T-cell (primary cell): Measurements from ENCODE around the gene IKZF3. TPM values are rescaled to one million over a fixed set of nuclear protein-coding genes. Genes with fewer than 3 reads are reported as not detected.

Experiments used
- ATAC-seq, 4 experiments: fragments of 200-7000 bp in 3 of 4; fragments of 150-1000 bp in 1 of 4; cut with Tn5 transposase; replicated peaks in 1 of 4; 1 replicate in 3 of 4; 2 replicates in 1 of 4; pipeline ENCODE4 v1.10.0; 2021; ENCODE audit warnings: moderate library complexity in 3 of 4, mild to moderate bottlenecking in 2 of 4, moderate number of reproducible peaks in 1 of 4
- CTCF ChIA-PET, 2 donors: fragments of 300-600 bp; sonication (Branson Sonifier 250); formaldehyde crosslinking; loops; one replicate each; lab custom pipeline; 2022; ENCODE audit warnings: antibody characterized with exemption in 2 of 2; lab: Charles Lee
- POLR2A ChIA-PET, 2 donors: fragments of 300-600 bp; sonication (Branson Sonifier 250); formaldehyde crosslinking; loops; one replicate each; lab custom pipeline; 2022; ENCODE audit warnings: antibody characterized with exemption in 2 of 2; lab: Charles Lee
- DNase-seq, 35 experiments: peaks; one replicate each; pipeline versions ENCODE4 v3.0.0 to v3.0.0-alpha.2; 2013 to 2023
- H3K27ac ChIP-seq: one replicate; pipeline ENCODE4 v1.5.1; 2013; ENCODE audit warnings: low read length
- H3K27me3 ChIP-seq, 2 experiments: replicated peaks in 1 of 2; 1 replicate in 1 of 2; 2 replicates in 1 of 2; pipeline versions ENCODE4 v1.6.1 to v1.7.0; 2013; ENCODE audit warnings: low read length in 1 of 2, mixed read lengths in 1 of 2; ENCODE audit not compliant: control insufficient read depth in 2 of 2, insufficient read depth in 2 of 2; ENCODE audit errors: extremely low read depth in 1 of 2
- H3K36me3 ChIP-seq, 2 donors: 1 replicate in 1 of 2; 2 replicates in 1 of 2; pipeline versions ENCODE4 v1.6.1 to v1.7.0; 2013; ENCODE audit warnings: low read length in 1 of 2; ENCODE audit not compliant: control insufficient read depth in 2 of 2, insufficient read depth in 1 of 2; ENCODE audit errors: extremely low read depth in 1 of 2
- H3K4me1 ChIP-seq, 2 experiments: 1 replicate in 1 of 2; 2 replicates in 1 of 2; pipeline versions ENCODE4 v1.6.1 to v1.7.0; 2013; ENCODE audit warnings: low read length in 2 of 2, mixed read lengths in 1 of 2; ENCODE audit not compliant: insufficient read depth in 2 of 2, control insufficient read depth in 1 of 2; ENCODE audit errors: extremely low read depth in 1 of 2
- H3K4me3 ChIP-seq, 2 donors: 1 replicate in 1 of 2; 2 replicates in 1 of 2; pipeline versions ENCODE4 v1.5.1 to v1.7.0; 2013; ENCODE audit warnings: mild to moderate bottlenecking in 2 of 2, low read length in 1 of 2, moderate library complexity in 1 of 2; ENCODE audit not compliant: control insufficient read depth in 1 of 2; ENCODE audit errors: extremely low read depth in 1 of 2
- H3K9me3 ChIP-seq: 2 replicates; pipeline ENCODE4 v1.7.0; 2013
- H3K27ac Mint-ChIP-seq, 2 donors: one replicate each; pipeline ENCODE4 v1.8.0; 2020 to 2021; ENCODE audit warnings: mild to moderate bottlenecking in 2 of 2, mixed read lengths in 2 of 2
- H3K27me3 Mint-ChIP-seq, 2 donors: one replicate each; pipeline ENCODE4 v1.8.0; 2021 to 2022; ENCODE audit warnings: mixed read lengths in 2 of 2
- H3K36me3 Mint-ChIP-seq: one replicate; pipeline ENCODE4 v1.8.0; 2021; ENCODE audit warnings: mixed read lengths
- H3K4me1 Mint-ChIP-seq, 3 donors: one replicate each; pipeline ENCODE4 v1.8.0; 2020 to 2022; ENCODE audit warnings: mixed read lengths in 3 of 3, mild to moderate bottlenecking in 1 of 3
- H3K4me3 Mint-ChIP-seq, 3 donors: one replicate each; pipeline ENCODE4 v1.8.0; 2020 to 2022; ENCODE audit warnings: mild to moderate bottlenecking in 3 of 3, mixed read lengths in 3 of 3, moderate library complexity in 3 of 3
- H3K9me3 Mint-ChIP-seq, 3 donors: one replicate each; pipeline ENCODE4 v1.8.0; 2020 to 2022; ENCODE audit warnings: mixed read lengths in 3 of 3
- WGBS: methylation state at CpG from one replicate; pipeline ENCODE4 v1.1.5; 2013; ENCODE audit warnings: missing lambda C conversion rate; ENCODE audit not compliant: insufficient coverage; 5-methylcytosine and 5-hydroxymethylcytosine counted together
- total RNA-seq, 35 experiments: library from RNA in 6 of 35; stranded (reverse) in 6 of 35; fragments of 120-200 nt in 1 of 35; gene quantifications; one replicate each; pipeline versions ENCODE4 v1.2.1 to v1.2.4 and lab custom pipeline; 2013 to 2026

IKZF3 gene
- total RNA-seq, 5 donors from 2014 or later (not counting 1 experiment from before 2014, with no cell fraction given): 78.1 to 112 (median 108) TPM

DNA sequence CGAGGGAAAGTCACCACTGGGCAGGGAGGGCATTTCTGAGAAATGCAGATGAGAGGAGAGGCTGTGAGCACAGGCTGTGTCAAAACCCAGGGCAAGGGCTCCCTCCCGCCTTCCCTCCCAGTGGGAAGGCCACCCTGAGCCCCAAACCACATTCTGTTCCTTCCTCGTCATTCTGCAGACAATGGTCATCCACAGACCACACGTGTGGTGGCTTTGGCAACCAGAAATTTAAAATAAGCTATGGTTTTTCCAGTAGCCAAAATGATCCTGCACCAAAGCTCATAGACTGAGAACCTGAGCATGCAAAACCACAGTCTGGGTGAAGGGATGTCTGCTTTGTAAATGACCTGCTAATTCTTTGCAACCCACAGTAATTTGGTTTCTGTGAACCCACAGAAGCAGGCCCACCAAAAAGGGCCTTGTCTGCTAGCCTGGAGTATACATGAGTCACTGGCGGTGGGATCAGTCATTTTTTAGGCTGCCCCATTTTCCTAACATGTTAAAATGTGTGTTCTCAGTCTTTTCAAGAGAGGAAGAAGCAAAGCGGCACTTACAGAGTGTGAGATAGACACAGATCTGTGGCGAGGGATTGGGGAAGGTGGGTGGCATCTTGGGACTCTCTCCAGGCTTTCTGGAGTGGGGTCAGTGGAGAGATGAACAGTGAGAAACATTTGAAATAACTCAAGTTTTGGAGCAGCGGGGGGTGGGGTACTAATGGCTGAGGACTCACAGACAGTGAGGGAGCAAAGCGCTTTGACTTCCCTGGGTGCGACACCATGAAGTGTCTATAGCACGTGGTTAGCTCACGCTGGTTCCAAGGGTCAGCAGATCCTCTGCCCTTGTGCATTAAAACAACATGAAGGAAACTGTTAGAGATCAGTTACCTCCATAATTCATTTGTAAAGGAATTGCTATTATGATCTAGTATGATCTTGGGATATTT, 105.9 kb downstream of the IKZF3 start:
- peaks cover 31 to 77% of the 10 kb centered on the region in 2 experiments for H3K4me1 ChIP-seq
- peak overlapping the region in 2 of 3 donors; percentile 25 to 69 for H3K4me3 Mint-ChIP-seq
- H3K9me3 Mint-ChIP-seq: no peaks in the 10 kb centered on the region
- H3K36me3 Mint-ChIP-seq: peaks cover 22% of the 10 kb centered on the region
- ChIA-PET CTCF (interaction anchor here (0.6 to 1.5 kb wide), 6 partner anchors 11 to 85 kb away, joined by 3 to 5 read pairs (median 3); no protein-coding TSS in a partner anchor), POLR2A (interaction anchor here (0.5 to 1.0 kb wide), 4 partner anchors 61 to 203 kb away, joined by 3 to 6 read pairs (median 4); no protein-coding TSS in a partner anchor)
- WGBS: 30% methylated on average over 3 of the region's 12 CpGs
- no peak overlapping the region for H3K4me3 ChIP-seq
- peaks cover 54 to 75% (median 75%) of the 10 kb centered on the region in 3 donors for H3K4me1 Mint-ChIP-seq
- no peak for ATAC-seq
- peak overlapping the region; percentile 98 for H3K27ac ChIP-seq
- peaks cover 0 to 17% of the 10 kb centered on the region in 2 donors for H3K36me3 ChIP-seq
- no peaks in the 10 kb centered on the region for H3K9me3 ChIP-seq
- H3K27me3 ChIP-seq: no peaks in the 10 kb centered on the region
- DNase-seq: peak in 22 of 35 experiments; percentile 12 to 73 (median 32)
- no peaks in the 10 kb centered on the region for H3K27me3 Mint-ChIP-seq
- H3K27ac Mint-ChIP-seq: peak overlapping the region; percentile 98 to 99

DNA sequence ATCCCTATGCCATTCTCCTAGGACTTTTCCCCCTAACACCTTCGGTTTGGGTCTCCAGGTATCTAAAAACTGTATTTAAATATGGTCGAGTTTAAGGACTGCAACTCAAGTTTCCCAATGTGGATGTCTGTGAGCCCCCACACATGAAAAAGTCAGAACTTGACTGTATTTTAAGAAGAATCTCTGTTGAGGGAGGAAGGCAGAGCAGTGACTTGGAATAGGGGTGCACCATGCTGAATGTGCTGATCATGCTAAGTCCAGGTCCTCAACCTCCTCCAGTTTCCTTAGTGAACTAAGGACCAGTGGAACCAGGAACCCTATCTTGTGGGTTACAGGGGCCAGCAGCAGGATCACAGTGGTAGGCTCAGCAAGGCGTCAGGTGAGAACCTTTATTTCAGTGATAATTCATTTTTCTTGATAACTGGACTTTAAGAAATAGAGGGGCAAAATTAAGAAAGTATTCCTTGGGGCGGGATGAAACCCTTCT, 106.9 kb downstream of the IKZF3 start:
- H3K9me3 ChIP-seq: no peaks in the 10 kb centered on the region
- Mint-ChIP-seq H3K27ac (peak overlapping the region; percentile 98 to 99), H3K36me3 (peaks cover 16% of the 10 kb centered on the region), H3K9me3 (no peaks in the 10 kb centered on the region), H3K4me1 (peaks cover 61 to 76% (median 71%) of the 10 kb centered on the region in 3 donors), H3K4me3 (peak overlapping the region in 1 of 3 donors; percentile 69), H3K27me3 (no peaks in the 10 kb centered on the region)
- peak overlapping the region; percentile 98 for H3K27ac ChIP-seq
- H3K36me3 ChIP-seq: peaks cover 0 to 9% of the 10 kb centered on the region in 2 donors
- H3K4me3 ChIP-seq: no peak overlapping the region
- DNase-seq (no peak), ATAC-seq (no peak)
- no peaks in the 10 kb centered on the region for H3K27me3 ChIP-seq
- CTCF ChIA-PET: no interaction called here
- H3K4me1 ChIP-seq: peaks cover 33 to 82% of the 10 kb centered on the region in 2 experiments
- no CpG with 5 or more reads among the region's 4 CpGs for WGBS
- POLR2A ChIA-PET: no interaction called here

DNA sequence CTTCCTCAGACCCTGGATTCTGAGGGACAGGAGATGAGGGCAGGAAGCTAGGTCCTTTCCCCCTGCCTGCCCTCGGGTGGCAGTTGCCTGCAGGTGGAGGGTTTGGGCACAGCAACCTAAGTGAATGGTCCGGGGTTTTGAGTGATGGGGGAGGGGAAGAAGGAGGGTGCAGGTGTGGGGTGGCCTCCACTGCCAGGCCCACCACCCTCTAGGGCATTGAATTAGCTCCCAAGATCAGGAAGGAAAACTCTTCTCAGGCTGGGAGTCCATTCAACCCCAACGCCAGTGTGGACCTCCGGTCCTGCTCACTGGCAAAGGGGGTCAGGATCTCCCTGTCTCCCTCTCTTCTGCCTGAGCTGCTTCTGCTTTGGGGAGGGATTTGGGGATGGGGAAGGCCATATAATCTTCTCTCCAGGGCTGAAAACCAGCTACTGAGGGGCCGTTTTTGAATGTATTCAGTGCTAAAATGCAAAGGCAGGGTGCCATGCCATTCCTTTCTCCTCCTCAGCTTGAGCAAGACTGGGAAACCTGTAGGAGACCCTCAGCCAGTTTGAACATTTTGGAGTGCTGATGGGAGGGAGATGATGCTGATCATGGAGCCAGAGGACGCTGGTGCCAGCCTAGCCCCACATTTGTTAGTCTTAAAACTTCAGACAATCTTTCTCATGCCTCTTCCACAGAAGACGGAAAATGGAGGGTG, 107.6 kb downstream of the IKZF3 start:
- peaks cover 15% of the 10 kb centered on the region for H3K36me3 Mint-ChIP-seq
- Histone ChIP-seq H3K4me1 (peaks cover 33 to 83% of the 10 kb centered on the region in 2 experiments), H3K9me3 (no peaks in the 10 kb centered on the region), H3K36me3 (peaks cover 0 to 4% of the 10 kb centered on the region in 2 donors), H3K27me3 (no peaks in the 10 kb centered on the region), H3K4me3 (no peak overlapping the region), H3K27ac (peak overlapping the region; percentile 98)
- no peak for ATAC-seq
- 40% methylated on average over 1 of the region's 7 CpGs for WGBS
- peak overlapping the region; percentile 69 to 81 (median 73) for H3K4me3 Mint-ChIP-seq
- H3K4me1 Mint-ChIP-seq: peaks cover 63 to 76% (median 69%) of the 10 kb centered on the region in 3 donors
- H3K27me3 Mint-ChIP-seq: no peaks in the 10 kb centered on the region
- H3K9me3 Mint-ChIP-seq: no peaks in the 10 kb centered on the region
- ChIA-PET CTCF (interaction anchor here (0.5 to 1.1 kb wide), 4 partner anchors 20 to 661 kb away, joined by 3 to 8 read pairs (median 4); partner anchors contain the start of gene TOP2A (in 1 of the 2)), POLR2A (interaction anchor here (0.6 to 0.7 kb wide), 2 partner anchors 46 to 91 kb away, joined by 4 to 5 read pairs; no protein-coding TSS in a partner anchor)
- H3K27ac Mint-ChIP-seq: peak overlapping the region; percentile 98 to 99
- peak in 2 of 35 experiments; percentile 19 to 34 for DNase-seq

DNA sequence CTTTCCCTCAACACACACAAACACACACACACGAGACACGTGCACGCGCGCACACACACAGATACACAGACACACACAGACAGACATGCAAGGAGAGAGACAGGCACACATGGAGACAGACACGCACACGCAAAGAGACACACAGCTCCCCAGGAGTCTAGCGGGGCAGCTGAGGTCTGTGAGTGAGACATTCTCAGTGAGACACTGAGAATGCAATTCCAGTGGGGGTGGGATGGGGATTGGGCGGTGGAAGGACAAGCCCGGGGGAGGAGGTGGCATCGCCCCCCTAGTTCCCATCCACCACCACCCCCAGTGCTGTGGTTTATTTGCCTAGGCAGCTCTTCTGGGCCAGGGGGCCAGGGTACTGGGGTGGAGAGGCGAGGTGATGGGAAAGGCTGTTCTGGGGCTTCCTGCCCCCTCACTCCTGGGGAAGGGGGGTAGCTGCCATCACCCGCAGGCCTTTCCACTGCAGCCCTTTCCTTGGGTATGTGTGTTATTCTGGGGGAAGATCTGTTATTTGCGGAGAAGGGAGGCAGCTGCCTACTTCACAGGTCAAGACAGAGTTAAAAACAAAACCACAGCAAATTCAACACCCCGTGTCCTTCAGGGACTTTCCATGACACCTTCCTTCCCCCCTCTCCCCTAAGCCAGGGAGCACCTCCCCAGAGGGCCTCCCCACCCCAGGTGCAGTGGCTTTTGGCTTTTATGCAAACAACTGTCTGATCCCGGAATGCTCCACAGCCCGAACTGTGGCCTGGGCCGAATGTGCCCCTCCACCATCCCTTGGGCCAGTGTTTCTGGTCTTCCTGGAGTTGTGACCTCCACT, 108.3 kb downstream of the IKZF3 start:
- H3K36me3 ChIP-seq: peaks cover 0 to 4% of the 10 kb centered on the region in 2 donors
- H3K27ac Mint-ChIP-seq: peak overlapping the region; percentile 98 to 99
- H3K4me3 ChIP-seq: peak overlapping the region; percentile 40 to 75
- CTCF ChIA-PET: interaction anchor here (0.6 to 1.2 kb wide), 6 partner anchors 20 to 662 kb away, joined by 3 to 8 read pairs (median 4); partner anchors contain the start of genes PSMD3 (in 1 of the 2) and TOP2A (in 1 of the 2)
- peaks cover 60 to 71% (median 65%) of the 10 kb centered on the region in 3 donors for H3K4me1 Mint-ChIP-seq
- peaks cover 0 to 2% of the 10 kb centered on the region in 2 experiments for H3K27me3 ChIP-seq
- H3K36me3 Mint-ChIP-seq: peaks cover 9% of the 10 kb centered on the region
- POLR2A ChIA-PET: interaction anchor here (0.6 to 1.5 kb wide), 4 partner anchors 14 to 91 kb away, joined by 3 to 5 read pairs (median 4); no protein-coding TSS in a partner anchor
- H3K4me1 ChIP-seq: peaks cover 33 to 80% of the 10 kb centered on the region in 2 experiments
- H3K4me3 Mint-ChIP-seq: peak overlapping the region; percentile 69 to 81 (median 73)
- ATAC-seq (peak in 1 of 4 experiments; percentile 25), DNase-seq (peak; percentile 28 to 83 (median 55))
- H3K27ac ChIP-seq: peak overlapping the region; percentile 98
- WGBS: 35% methylated on average over 8 of the region's 18 CpGs
- no peaks in the 10 kb centered on the region for H3K9me3 Mint-ChIP-seq
- no peaks in the 10 kb centered on the region for H3K27me3 Mint-ChIP-seq
- no peaks in the 10 kb centered on the region for H3K9me3 ChIP-seq

DNA sequence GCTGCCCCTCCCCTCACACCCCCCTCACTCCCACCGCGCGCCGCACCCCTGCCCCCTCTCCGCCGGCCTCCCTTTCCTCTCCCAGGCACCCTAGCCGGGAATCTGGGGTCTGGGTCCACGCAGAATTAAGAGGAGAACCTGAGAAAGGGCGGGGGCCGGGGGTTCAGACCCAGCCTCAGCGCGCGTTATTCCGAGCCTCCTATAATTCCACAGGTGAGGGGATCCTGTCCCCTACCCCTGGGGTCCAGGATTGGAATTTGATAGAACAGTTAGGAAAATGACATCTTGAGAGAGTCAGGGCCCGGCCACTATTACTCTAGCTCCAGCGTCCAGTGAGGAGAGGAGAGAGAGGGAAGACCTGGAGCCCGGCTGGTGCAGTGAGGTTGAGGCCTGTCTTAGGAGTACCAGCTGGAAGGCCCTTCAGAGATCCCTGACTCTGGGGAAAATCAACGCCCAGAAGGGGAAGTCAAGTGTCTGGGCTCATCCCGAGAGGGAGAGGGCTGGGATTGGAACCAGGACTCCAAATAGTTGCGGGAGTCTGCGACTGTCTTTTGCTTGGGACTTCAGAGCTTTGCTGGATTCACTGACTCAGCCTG, 109.1 kb downstream of the IKZF3 start:
- Mint-ChIP-seq H3K4me3 (peak overlapping the region; percentile 69 to 81 (median 73)), H3K27ac (peak overlapping the region; percentile 98 to 99), H3K27me3 (no peaks in the 10 kb centered on the region), H3K9me3 (no peaks in the 10 kb centered on the region), H3K4me1 (peaks cover 57 to 68% (median 61%) of the 10 kb centered on the region in 3 donors), H3K36me3 (peaks cover 8% of the 10 kb centered on the region)
- CTCF ChIA-PET: interaction anchor here in 1 of 2 donors (0.6 to 1.7 kb wide), 11 partner anchors 15 to 225 kb away, joined by 3 to 8 read pairs (median 3); partner anchors contain the start of genes MIEN1 and PSMD3
- Histone ChIP-seq H3K27me3 (peaks cover 0 to 5% of the 10 kb centered on the region in 2 experiments), H3K9me3 (no peaks in the 10 kb centered on the region), H3K4me1 (peaks cover 33 to 76% of the 10 kb centered on the region in 2 experiments), H3K36me3 (no peaks in the 10 kb centered on the region), H3K4me3 (peak overlapping the region; percentile 40 to 75), H3K27ac (peak overlapping the region; percentile 98)
- WGBS: 18% methylated on average over 8 of the region's 21 CpGs
- POLR2A ChIA-PET: interaction anchor here in 1 of 2 donors (0.5 to 1.5 kb wide), 3 partner anchors 15 to 51 kb away, joined by 3 to 5 read pairs (median 4); no protein-coding TSS in a partner anchor
- ATAC-seq (no peak), DNase-seq (peak in 3 of 35 experiments; percentile 14 to 41 (median 16))
